Measurements from ENCODE around the gene CDK9. TPM values are rescaled to one million over a fixed set of nuclear protein-coding genes. Genes with fewer than 3 reads are reported as not detected.

CDK9 gene
- total RNA-seq, 1 donor from 2014 or later: 33.4 TPM

GRCh38 chr9:127817881-127818434, 32.1 kb downstream of the CDK9 start:
- Histone ChIP-seq H3K4me1 (ENCODE audit: control insufficient read depth in 3 of 3, insufficient read depth in 3 of 3, low read length in 3 of 3) (peaks cover 14 to 27% (median 23%) of the 10 kb centered on the region in 3 donors), H3K27ac (ENCODE audit: low read depth, low read length) (peak overlapping the region; percentile 64), H3K9me3 (ENCODE audit: control insufficient read depth in 3 of 3, low read length in 3 of 3) (no peaks in the 10 kb centered on the region), H3K36me3 (ENCODE audit: control insufficient read depth in 3 of 3, insufficient read depth in 3 of 3, low read length in 3 of 3) (peaks cover 40 to 61% (median 61%) of the 10 kb centered on the region in 3 donors), H3K4me3 (ENCODE audit: low read length in 3 of 3) (peak overlapping the region in 1 of 3 donors; percentile 56), H3K9ac (ENCODE audit: low read depth in 1 of 3, low read length in 3 of 3) (peak overlapping the region in 1 of 3 donors; percentile 60), H3K27me3 (ENCODE audit: control insufficient read depth in 3 of 3, insufficient read depth in 3 of 3, low read length in 3 of 3) (no peaks in the 10 kb centered on the region)

GRCh38 chr9:127818574-127818973, 32.7 kb downstream of the CDK9 start:
- peak overlapping the region; percentile 64 for H3K27ac ChIP-seq (ENCODE audit: low read depth, low read length)
- peaks cover 34 to 56% (median 55%) of the 10 kb centered on the region in 3 donors for H3K36me3 ChIP-seq (ENCODE audit: control insufficient read depth in 3 of 3, insufficient read depth in 3 of 3, low read length in 3 of 3)

GRCh38 chr9:127822108-127822507, 36.3 kb downstream of the CDK9 start:
- peaks cover 22 to 37% (median 32%) of the 10 kb centered on the region in 3 donors for H3K36me3 ChIP-seq (ENCODE audit: control insufficient read depth in 3 of 3, insufficient read depth in 3 of 3, low read length in 3 of 3)

More at GRCh38 chr9:127818574-127818973, 32.7 kb downstream of the CDK9 start:
- no peaks in the 10 kb centered on the region for H3K9me3 ChIP-seq (ENCODE audit: control insufficient read depth in 3 of 3, low read length in 3 of 3)
- H3K4me3 ChIP-seq (ENCODE audit: low read length in 3 of 3): no peak overlapping the region
- peak overlapping the region in 1 of 3 donors; percentile 60 for H3K9ac ChIP-seq (ENCODE audit: low read depth in 1 of 3, low read length in 3 of 3)
- H3K27me3 ChIP-seq (ENCODE audit: control insufficient read depth in 3 of 3, insufficient read depth in 3 of 3, low read length in 3 of 3): no peaks in the 10 kb centered on the region
- peaks cover 14 to 27% (median 23%) of the 10 kb centered on the region in 3 donors for H3K4me1 ChIP-seq (ENCODE audit: control insufficient read depth in 3 of 3, insufficient read depth in 3 of 3, low read length in 3 of 3)

DNA sequence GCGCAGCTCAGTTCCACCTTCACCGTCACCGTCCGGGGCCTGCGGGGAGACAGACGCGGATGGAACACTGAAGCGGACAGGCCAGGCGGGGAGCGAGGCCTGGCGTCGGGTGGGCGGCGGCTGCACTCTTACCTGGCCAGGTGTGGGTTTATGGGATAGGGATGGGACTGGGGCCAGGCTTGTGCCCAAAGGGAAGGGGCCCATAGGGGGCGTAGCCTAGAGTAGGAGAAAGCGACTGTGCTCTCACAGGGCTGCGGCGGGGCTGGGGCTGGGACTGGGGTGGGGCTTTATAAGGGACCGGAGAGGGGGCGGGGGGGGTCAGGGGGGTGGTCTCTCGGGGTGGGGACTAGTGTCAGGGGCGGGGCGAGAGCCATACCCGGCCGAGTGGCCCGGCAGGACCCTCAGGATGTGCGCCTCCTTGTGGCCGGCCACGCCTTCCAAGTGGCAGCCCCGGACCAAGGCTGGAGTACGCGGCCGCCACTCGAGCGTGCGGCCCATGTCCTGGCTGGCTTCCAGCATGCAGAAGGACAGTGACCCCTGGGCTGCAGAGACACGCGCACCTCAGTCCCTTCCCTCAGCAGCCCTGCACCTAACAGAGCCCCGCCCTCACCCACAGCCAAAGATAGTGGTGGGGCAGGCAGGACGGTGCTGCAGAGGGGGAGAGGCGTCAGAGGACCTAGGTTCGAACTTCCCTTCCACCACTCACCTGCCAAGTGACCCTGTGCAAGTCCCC, 39.7 kb downstream of the CDK9 start:
- H3K4me3 ChIP-seq (ENCODE audit: low read length in 3 of 3): peak overlapping the region in 1 of 3 donors; percentile 6
- no peak overlapping the region for H3K27ac ChIP-seq (ENCODE audit: low read depth, low read length)
- peaks cover 12 to 17% (median 14%) of the 10 kb centered on the region in 3 donors for H3K36me3 ChIP-seq (ENCODE audit: control insufficient read depth in 3 of 3, insufficient read depth in 3 of 3, low read length in 3 of 3)
- H3K9me3 ChIP-seq (ENCODE audit: control insufficient read depth in 3 of 3, low read length in 3 of 3): no peaks in the 10 kb centered on the region
- peaks cover 22 to 40% (median 34%) of the 10 kb centered on the region in 3 donors for H3K4me1 ChIP-seq (ENCODE audit: control insufficient read depth in 3 of 3, insufficient read depth in 3 of 3, low read length in 3 of 3)
- no peaks in the 10 kb centered on the region for H3K27me3 ChIP-seq (ENCODE audit: control insufficient read depth in 3 of 3, insufficient read depth in 3 of 3, low read length in 3 of 3)
- H3K9ac ChIP-seq (ENCODE audit: low read depth in 1 of 3, low read length in 3 of 3): no peak overlapping the region

More at GRCh38 chr9:127822108-127822507, 36.3 kb downstream of the CDK9 start:
- Histone ChIP-seq H3K27me3 (ENCODE audit: control insufficient read depth in 3 of 3, insufficient read depth in 3 of 3, low read length in 3 of 3) (no peaks in the 10 kb centered on the region), H3K9me3 (ENCODE audit: control insufficient read depth in 3 of 3, low read length in 3 of 3) (no peaks in the 10 kb centered on the region), H3K4me3 (ENCODE audit: low read length in 3 of 3) (no peak overlapping the region), H3K27ac (ENCODE audit: low read depth, low read length) (no peak overlapping the region), H3K9ac (ENCODE audit: low read depth in 1 of 3, low read length in 3 of 3) (no peak overlapping the region), H3K4me1 (ENCODE audit: control insufficient read depth in 3 of 3, insufficient read depth in 3 of 3, low read length in 3 of 3) (peaks cover 10 to 32% (median 31%) of the 10 kb centered on the region in 3 donors)

- Histone ChIP-seq H3K9me3 (ENCODE audit: control insufficient read depth in 3 of 3, low read length in 3 of 3) (no peaks in the 10 kb centered on the region), H3K27ac (ENCODE audit: low read depth, low read length) (no peak overlapping the region), H3K27me3 (ENCODE audit: control insufficient read depth in 3 of 3, insufficient read depth in 3 of 3, low read length in 3 of 3) (no peaks in the 10 kb centered on the region), H3K36me3 (ENCODE audit: control insufficient read depth in 3 of 3, insufficient read depth in 3 of 3, low read length in 3 of 3) (peaks cover 12 to 17% (median 12%) of the 10 kb centered on the region in 3 donors), H3K9ac (ENCODE audit: low read depth in 1 of 3, low read length in 3 of 3) (no peak overlapping the region), H3K4me3 (ENCODE audit: low read length in 3 of 3) (no peak overlapping the region), H3K4me1 (ENCODE audit: control insufficient read depth in 3 of 3, insufficient read depth in 3 of 3, low read length in 3 of 3) (peaks cover 22 to 42% (median 34%) of the 10 kb centered on the region in 3 donors)
Measured at GRCh38 chr9:127826253-127826913, 40.5 kb downstream of the CDK9 start.

DNA sequence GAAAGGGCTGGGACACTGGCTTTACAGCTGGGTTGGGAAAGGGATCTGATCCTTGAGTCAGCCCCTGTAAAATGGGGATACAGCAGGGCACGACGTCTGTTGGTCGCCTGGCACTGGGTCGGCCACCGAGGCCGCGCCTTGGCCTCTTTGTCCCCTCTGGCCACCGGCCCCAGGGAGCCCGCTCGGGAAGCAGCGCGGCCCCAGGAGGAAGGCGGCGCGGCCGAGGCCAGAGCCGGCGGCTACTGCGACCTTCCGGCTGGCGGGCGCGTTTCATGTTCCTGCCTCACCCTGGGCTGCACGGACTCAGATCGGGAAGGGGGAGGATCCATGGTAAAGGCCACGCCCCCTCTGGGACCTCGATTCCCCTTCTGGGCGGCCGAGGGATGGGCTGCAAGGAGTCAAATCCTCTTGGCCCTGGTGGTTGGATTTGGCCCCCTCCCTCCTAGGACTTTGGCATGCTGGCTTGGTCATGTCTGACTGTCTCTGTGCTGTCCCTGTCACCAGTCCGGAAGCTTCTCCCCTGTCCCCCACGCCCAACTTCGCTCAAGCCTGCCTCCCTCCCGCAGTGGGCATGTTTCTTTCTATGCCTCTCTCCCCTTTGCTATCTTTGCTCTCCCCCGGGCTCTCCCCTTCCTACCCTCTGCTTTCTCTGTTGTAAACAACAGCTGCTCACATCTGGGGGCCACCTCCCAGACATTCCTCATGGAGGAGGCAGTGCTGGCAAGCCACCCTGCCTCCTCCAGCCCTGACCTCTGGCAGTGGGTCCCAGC, 42.6 kb downstream of the CDK9 start:
- peak overlapping the region; percentile 61 to 69 (median 66) for H3K4me3 ChIP-seq (ENCODE audit: low read length in 3 of 3)
- H3K4me1 ChIP-seq (ENCODE audit: control insufficient read depth in 3 of 3, insufficient read depth in 3 of 3, low read length in 3 of 3): peaks cover 27 to 46% (median 38%) of the 10 kb centered on the region in 3 donors
- peak overlapping the region; percentile 80 for H3K27ac ChIP-seq (ENCODE audit: low read depth, low read length)
- peaks cover 12 to 17% (median 12%) of the 10 kb centered on the region in 3 donors for H3K36me3 ChIP-seq (ENCODE audit: control insufficient read depth in 3 of 3, insufficient read depth in 3 of 3, low read length in 3 of 3)
- H3K27me3 ChIP-seq (ENCODE audit: control insufficient read depth in 3 of 3, insufficient read depth in 3 of 3, low read length in 3 of 3): no peaks in the 10 kb centered on the region
- H3K9ac ChIP-seq (ENCODE audit: low read depth in 1 of 3, low read length in 3 of 3): peak overlapping the region; percentile 51 to 79 (median 63)
- no peaks in the 10 kb centered on the region for H3K9me3 ChIP-seq (ENCODE audit: control insufficient read depth in 3 of 3, low read length in 3 of 3)

- Histone ChIP-seq H3K4me1 (ENCODE audit: control insufficient read depth in 3 of 3, insufficient read depth in 3 of 3, low read length in 3 of 3) (peaks cover 27 to 46% (median 38%) of the 10 kb centered on the region in 3 donors), H3K27ac (ENCODE audit: low read depth, low read length) (peak overlapping the region; percentile 80), H3K36me3 (ENCODE audit: control insufficient read depth in 3 of 3, insufficient read depth in 3 of 3, low read length in 3 of 3) (peaks cover 9 to 12% (median 10%) of the 10 kb centered on the region in 3 donors), H3K4me3 (ENCODE audit: low read length in 3 of 3) (peak overlapping the region in 1 of 3 donors; percentile 61), H3K9me3 (ENCODE audit: control insufficient read depth in 3 of 3, low read length in 3 of 3) (no peaks in the 10 kb centered on the region), H3K27me3 (ENCODE audit: control insufficient read depth in 3 of 3, insufficient read depth in 3 of 3, low read length in 3 of 3) (no peaks in the 10 kb centered on the region), H3K9ac (ENCODE audit: low read depth in 1 of 3, low read length in 3 of 3) (peak overlapping the region in 1 of 3 donors; percentile 79)
Measured at GRCh38 chr9:127829205-127829906, 43.5 kb downstream of the CDK9 start.

- Histone ChIP-seq H3K27ac (ENCODE audit: low read depth, low read length) (no peak overlapping the region), H3K9me3 (ENCODE audit: control insufficient read depth in 3 of 3, low read length in 3 of 3) (no peaks in the 10 kb centered on the region), H3K36me3 (ENCODE audit: control insufficient read depth in 3 of 3, insufficient read depth in 3 of 3, low read length in 3 of 3) (peaks cover 3 to 6% (median 3%) of the 10 kb centered on the region in 3 donors), H3K4me1 (ENCODE audit: control insufficient read depth in 3 of 3, insufficient read depth in 3 of 3, low read length in 3 of 3) (peaks cover 42 to 51% (median 43%) of the 10 kb centered on the region in 3 donors), H3K4me3 (ENCODE audit: low read length in 3 of 3) (no peak overlapping the region), H3K9ac (ENCODE audit: low read depth in 1 of 3, low read length in 3 of 3) (no peak overlapping the region), H3K27me3 (ENCODE audit: control insufficient read depth in 3 of 3, insufficient read depth in 3 of 3, low read length in 3 of 3) (no peaks in the 10 kb centered on the region)
Measured at GRCh38 chr9:127832248-127832647, 46.4 kb downstream of the CDK9 start.

GRCh38 chr9:127833555-127833954, 47.7 kb downstream of the CDK9 start:
- Histone ChIP-seq H3K4me3 (ENCODE audit: low read length in 3 of 3) (no peak overlapping the region), H3K27ac (ENCODE audit: low read depth, low read length) (peak overlapping the region; percentile 72), H3K9ac (ENCODE audit: low read depth in 1 of 3, low read length in 3 of 3) (no peak overlapping the region), H3K36me3 (ENCODE audit: control insufficient read depth in 3 of 3, insufficient read depth in 3 of 3, low read length in 3 of 3) (peaks cover 3 to 6% (median 3%) of the 10 kb centered on the region in 3 donors), H3K4me1 (ENCODE audit: control insufficient read depth in 3 of 3, insufficient read depth in 3 of 3, low read length in 3 of 3) (peaks cover 45 to 55% (median 49%) of the 10 kb centered on the region in 3 donors), H3K9me3 (ENCODE audit: control insufficient read depth in 3 of 3, low read length in 3 of 3) (no peaks in the 10 kb centered on the region), H3K27me3 (ENCODE audit: control insufficient read depth in 3 of 3, insufficient read depth in 3 of 3, low read length in 3 of 3) (no peaks in the 10 kb centered on the region)
